ENCODE results near the gene FGFR3.

The FGFR3 gene

DNA sequence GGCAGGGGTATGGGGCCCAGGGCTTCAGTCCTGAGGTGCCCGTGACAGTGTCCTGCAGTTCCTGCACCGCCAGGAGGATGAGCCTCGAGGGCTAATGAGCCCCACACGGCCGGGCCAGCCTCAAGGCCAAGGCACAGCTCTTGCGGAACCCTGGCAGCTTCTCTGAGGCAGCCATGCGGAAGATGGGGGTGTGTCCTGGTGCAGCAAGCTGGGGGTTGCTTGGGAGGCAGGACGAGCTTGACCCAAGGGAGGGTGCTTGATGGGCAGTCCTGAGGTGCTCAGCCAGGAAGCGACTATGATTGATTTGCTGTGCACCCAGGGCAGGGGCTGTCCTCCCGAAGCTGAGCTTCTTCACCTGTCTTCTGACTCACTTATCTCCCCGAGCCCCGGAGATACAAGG, 9.1 kb upstream of the FGFR3 start:
- Histone ChIP-seq H3K36me3 (ENCODE audit: control insufficient read depth, insufficient read depth, low read length) (no peaks in the 10 kb centered on the region), H3K4me3 (replicated peaks; ENCODE audit: low read depth, low read length) (no peak overlapping the region), H3K27me3 (replicated peaks; ENCODE audit: control insufficient read depth, insufficient read depth, low read length) (no peaks in the 10 kb centered on the region; the same call in 1 of the 2 replicates)
- no peak for DNase-seq (ENCODE audit: extremely low read depth, insufficient read length)
- TF ChIP-seq, protein P1, sequence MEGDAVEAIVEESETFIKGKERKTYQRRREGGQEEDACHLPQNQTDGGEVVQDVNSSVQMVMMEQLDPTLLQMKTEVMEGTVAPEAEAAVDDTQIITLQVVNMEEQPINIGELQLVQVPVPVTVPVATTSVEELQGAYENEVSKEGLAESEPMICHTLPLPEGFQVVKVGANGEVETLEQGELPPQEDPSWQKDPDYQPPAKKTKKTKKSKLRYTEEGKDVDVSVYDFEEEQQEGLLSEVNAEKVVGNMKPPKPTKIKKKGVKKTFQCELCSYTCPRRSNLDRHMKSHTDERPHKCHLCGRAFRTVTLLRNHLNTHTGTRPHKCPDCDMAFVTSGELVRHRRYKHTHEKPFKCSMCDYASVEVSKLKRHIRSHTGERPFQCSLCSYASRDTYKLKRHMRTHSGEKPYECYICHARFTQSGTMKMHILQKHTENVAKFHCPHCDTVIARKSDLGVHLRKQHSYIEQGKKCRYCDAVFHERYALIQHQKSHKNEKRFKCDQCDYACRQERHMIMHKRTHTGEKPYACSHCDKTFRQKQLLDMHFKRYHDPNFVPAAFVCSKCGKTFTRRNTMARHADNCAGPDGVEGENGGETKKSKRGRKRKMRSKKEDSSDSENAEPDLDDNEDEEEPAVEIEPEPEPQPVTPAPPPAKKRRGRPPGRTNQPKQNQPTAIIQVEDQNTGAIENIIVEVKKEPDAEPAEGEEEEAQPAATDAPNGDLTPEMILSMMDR (IDR thresholded peaks at IDR 0.05; ENCODE audit: insufficient read depth, low read length, poor library complexity, severe bottlenecking), result no peak

DNA sequence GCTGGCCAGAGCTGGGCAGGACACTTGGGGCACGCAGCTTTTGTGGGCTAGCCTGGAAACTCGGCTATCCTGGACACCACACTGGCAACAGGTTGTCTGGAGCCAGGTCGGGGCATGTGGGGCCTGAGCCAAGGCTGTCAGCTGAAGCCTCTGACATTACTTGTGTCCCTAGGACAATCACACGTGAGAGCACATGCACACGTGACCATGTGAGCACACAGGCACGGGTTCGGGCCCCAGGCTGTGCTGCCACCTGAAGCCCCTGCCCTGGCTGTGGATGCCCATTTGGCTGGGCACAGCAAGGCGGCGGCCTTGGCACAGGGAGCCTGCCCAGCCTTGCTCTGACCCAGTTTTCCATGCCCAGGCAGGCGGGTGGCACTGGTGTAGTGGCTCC, 8.7 kb upstream of the FGFR3 start:
- no peak for DNase-seq (ENCODE audit: extremely low read depth, insufficient read length)
- no peaks in the 10 kb centered on the region for H3K36me3 ChIP-seq (ENCODE audit: control insufficient read depth, insufficient read depth, low read length)
- no peak overlapping the region for H3K4me3 ChIP-seq (replicated peaks; ENCODE audit: low read depth, low read length)
- TF ChIP-seq, protein P1 (IDR thresholded peaks at IDR 0.05; ENCODE audit: insufficient read depth, low read length, poor library complexity, severe bottlenecking), result no peak
- no peaks in the 10 kb centered on the region; the same call in 1 of the 2 replicates for H3K27me3 ChIP-seq (replicated peaks; ENCODE audit: control insufficient read depth, insufficient read depth, low read length)

DNA sequence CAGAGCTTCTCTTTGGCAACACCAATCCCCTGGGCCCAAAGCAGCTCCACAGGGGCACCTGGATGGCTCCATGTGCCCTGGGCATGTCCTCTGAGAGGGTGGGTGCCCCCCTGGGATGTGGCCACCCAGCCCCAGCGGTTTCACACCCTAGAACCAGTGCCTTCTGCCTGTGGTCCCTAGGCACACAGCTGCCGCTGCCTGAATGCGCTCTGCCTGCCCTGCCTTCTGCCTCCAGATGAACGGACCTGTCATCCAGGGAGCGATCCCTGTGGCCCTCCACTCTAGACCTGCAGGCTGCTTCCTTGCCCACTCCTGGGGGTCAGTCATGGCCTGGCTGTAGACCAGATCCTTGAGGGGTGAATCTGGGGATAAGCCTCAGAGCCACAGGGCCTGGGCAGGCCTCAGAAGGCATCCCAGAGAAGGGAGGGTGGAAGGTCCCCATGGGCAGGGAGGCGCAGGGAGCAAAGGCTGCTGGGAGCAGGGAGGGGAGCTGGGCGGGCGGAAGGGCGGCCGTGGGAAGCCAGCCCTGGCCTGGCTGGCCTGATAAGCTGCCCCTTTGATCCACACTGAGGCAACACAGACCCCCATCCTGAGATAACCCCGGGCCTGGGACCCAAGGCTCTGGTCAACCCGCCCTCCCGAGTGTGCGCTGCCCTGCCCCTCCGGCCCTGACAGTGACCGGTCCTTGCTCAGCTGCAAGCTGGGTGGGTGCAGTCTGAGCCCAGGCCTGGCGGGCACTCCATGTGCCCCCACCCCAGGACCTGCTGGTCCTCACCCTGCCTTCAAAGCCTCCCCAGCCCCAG, 8.1 kb upstream of the FGFR3 start:
- TF ChIP-seq, protein P1 (IDR thresholded peaks at IDR 0.05; ENCODE audit: insufficient read depth, low read length, poor library complexity, severe bottlenecking), result no peak
- no peak for DNase-seq (ENCODE audit: extremely low read depth, insufficient read length)
- no peaks in the 10 kb centered on the region; the same call in 1 of the 2 replicates for H3K27me3 ChIP-seq (replicated peaks; ENCODE audit: control insufficient read depth, insufficient read depth, low read length)
- no peak overlapping the region for H3K4me3 ChIP-seq (replicated peaks; ENCODE audit: low read depth, low read length)
- H3K36me3 ChIP-seq (ENCODE audit: control insufficient read depth, insufficient read depth, low read length), result no peaks in the 10 kb centered on the region

DNA sequence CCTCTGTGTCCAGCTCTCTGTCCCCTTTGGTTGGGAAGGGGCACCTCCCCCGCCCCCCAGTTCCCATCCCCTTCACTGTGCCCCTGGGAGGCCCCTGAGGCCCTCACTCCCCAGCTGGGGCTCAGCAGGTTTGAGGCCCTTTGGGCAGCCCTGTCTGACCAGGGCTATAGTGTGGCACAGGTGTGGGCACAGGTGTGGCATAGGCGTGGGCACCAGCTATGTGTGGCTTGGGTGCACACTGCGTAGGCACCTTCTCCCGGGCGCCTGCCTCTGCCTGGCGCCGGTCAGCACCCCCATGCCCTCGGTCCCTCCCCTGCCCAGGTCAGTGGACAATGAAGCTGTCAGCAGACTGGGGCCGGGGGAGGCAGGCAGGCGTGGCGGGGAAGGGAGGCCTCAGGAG, 7.5 kb upstream of the FGFR3 start:
- TF ChIP-seq, protein P1 (IDR thresholded peaks at IDR 0.05; ENCODE audit: insufficient read depth, low read length, poor library complexity, severe bottlenecking), result no peak
- DNase-seq (ENCODE audit: extremely low read depth, insufficient read length), result no peak
- H3K27me3 ChIP-seq (replicated peaks; ENCODE audit: control insufficient read depth, insufficient read depth, low read length), result no peaks in the 10 kb centered on the region; the same call in 1 of the 2 replicates
- H3K36me3 ChIP-seq (ENCODE audit: control insufficient read depth, insufficient read depth, low read length), result no peaks in the 10 kb centered on the region
- H3K4me3 ChIP-seq (replicated peaks; ENCODE audit: low read depth, low read length), result no peak overlapping the region

DNA sequence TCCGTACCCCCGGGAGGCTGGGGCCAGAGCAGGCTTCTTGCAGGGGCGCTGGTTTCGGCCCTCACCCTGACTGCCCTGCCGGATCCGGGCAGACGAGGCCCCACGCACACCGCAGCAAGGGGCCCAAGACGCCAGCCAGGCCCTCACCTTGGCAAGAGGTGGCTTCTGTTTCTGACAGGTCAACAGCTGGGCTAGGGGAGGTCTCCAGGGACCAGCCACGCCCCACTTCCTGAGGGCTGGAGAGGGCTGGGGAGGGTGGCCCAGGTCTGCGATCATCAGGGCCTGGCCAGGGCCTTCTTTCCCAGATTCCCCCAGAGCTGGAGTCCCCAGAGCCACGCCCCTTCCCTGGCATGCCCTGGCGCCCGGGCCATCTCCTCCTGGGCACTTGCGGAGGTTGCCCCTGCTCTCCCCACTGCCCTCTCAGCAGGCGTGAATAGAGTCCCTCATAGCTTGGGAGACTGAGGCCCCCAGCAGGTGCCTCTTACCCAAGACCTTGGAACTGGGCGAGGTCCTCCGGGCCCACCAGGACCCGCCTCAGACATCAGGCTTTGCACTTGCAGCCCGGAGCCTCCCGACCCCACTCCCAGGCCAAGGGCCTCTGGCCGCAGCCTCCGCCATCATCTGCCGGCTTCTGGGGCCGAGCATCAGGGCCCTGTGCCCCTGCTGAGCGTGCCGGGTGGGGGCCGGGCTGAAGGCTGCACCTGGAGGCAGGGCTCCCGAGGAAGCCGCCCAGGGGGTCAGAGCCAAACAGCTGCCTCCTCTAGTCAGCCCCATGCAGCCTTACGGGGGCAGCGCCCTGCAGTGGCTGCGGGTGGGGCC, 6.3 kb upstream of the FGFR3 start:
- no peak overlapping the region for H3K4me3 ChIP-seq (replicated peaks; ENCODE audit: low read depth, low read length)
- no peaks in the 10 kb centered on the region for H3K36me3 ChIP-seq (ENCODE audit: control insufficient read depth, insufficient read depth, low read length)
- no peaks in the 10 kb centered on the region; the same call in 1 of the 2 replicates for H3K27me3 ChIP-seq (replicated peaks; ENCODE audit: control insufficient read depth, insufficient read depth, low read length)
- DNase-seq (ENCODE audit: extremely low read depth, insufficient read length), result no peak
- TF ChIP-seq, protein P1 (IDR thresholded peaks at IDR 0.05; ENCODE audit: insufficient read depth, low read length, poor library complexity, severe bottlenecking), result no peak
